HEK293 (cell line): ENCODE results near the gene TUBA8.

Source experiments
- CTCF ChIA-PET: fragments of 350-600 bp; formaldehyde crosslinking; extraction: SDS; loops from one replicate; lab custom pipeline; 2021; ENCODE audit warnings: antibody characterized with exemption; lab: Yijun Ruan, JAX
- POLR2A ChIA-PET: fragments of 300-600 bp; formaldehyde crosslinking; extraction: SDS; loops from one replicate; lab custom pipeline; 2020; ENCODE audit warnings: antibody characterized with exemption, inconsistent platforms; lab: Yijun Ruan, JAX
- H3K27ac ChIP-seq: fragments of 200-500 bp; sonication (Bioruptor generic); 2 replicates; pipeline ENCODE4 v1.5.1; 2014; ENCODE audit warnings: low read depth, low read length, control low read depth, inconsistent platforms; ENCODE audit errors: extremely low read depth
- H3K36me3 ChIP-seq, 2 experiments: fragments of 200-500 bp in 1 of 2; sonication (Bioruptor generic) in 1 of 2; 1 replicate in 1 of 2; 2 replicates in 1 of 2; pipeline ENCODE4 v1.5.1; 2014 to 2017; ENCODE audit warnings: inconsistent platforms in 2 of 2, low read length in 2 of 2; ENCODE audit not compliant: control insufficient read depth in 2 of 2, insufficient read depth in 1 of 2
- H3K4me1 ChIP-seq: fragments of 200-500 bp; sonication (Bioruptor generic); 2 replicates; pipeline ENCODE4 v1.5.1; 2014; ENCODE audit warnings: mild to moderate bottlenecking, low read length, inconsistent platforms; ENCODE audit not compliant: control insufficient read depth, insufficient read depth
- H3K4me3 ChIP-seq: 2 replicates; pipeline ENCODE4 v1.5.1; 2011; ENCODE audit warnings: low read depth, mild to moderate bottlenecking, control low read depth, low read length, moderate library complexity
- H3K9me3 ChIP-seq: fragments of 200-500 bp; sonication (Bioruptor generic); 2 replicates; pipeline ENCODE4 v1.5.1; 2014; ENCODE audit warnings: low read depth, low read length, inconsistent platforms; ENCODE audit not compliant: control insufficient read depth, insufficient read depth
- AEBP2 ChIP-seq: fragments of 450-650 bp; formaldehyde crosslinking; IDR thresholded peaks from 2 replicates; pipeline ENCODE4 v1.5.1; 2016; ENCODE audit warnings: missing biosample characterization, missing genetic modification characterization, borderline replicate concordance
- GLI2 ChIP-seq: fragments of 450-650 bp; formaldehyde crosslinking; IDR thresholded peaks from 2 replicates; pipeline ENCODE4; 2017; ENCODE audit warnings: missing biosample characterization, missing genetic modification characterization, low read depth, borderline replicate concordance
- GLI4 ChIP-seq: fragments of 450-650 bp; formaldehyde crosslinking; IDR thresholded peaks from 2 replicates; pipeline ENCODE4 v1.5.1; 2016; ENCODE audit warnings: missing biosample characterization, missing genetic modification characterization
- MZF1 ChIP-seq: fragments of 450-650 bp; formaldehyde crosslinking; IDR thresholded peaks from 2 replicates; pipeline ENCODE4 v1.5.1; 2017; ENCODE audit warnings: missing biosample characterization, missing genetic modification characterization, borderline replicate concordance
- SCRT1 ChIP-seq: fragments of 450-650 bp; formaldehyde crosslinking; IDR thresholded peaks from 2 replicates; pipeline ENCODE4 v1.5.1; 2016; ENCODE audit warnings: missing biosample characterization, missing genetic modification characterization, borderline replicate concordance
- ZEB2 ChIP-seq: fragments of 450-650 bp; formaldehyde crosslinking; IDR thresholded peaks from 2 replicates; pipeline ENCODE4 v1.5.1; 2016; ENCODE audit warnings: missing biosample characterization, missing genetic modification characterization
- ZIC2 ChIP-seq: fragments of 450-650 bp; formaldehyde crosslinking; IDR thresholded peaks from 2 replicates; pipeline ENCODE4 v1.5.1; 2016; ENCODE audit warnings: missing biosample characterization, missing genetic modification characterization
- ZNF155 ChIP-seq: fragments of 450-650 bp; formaldehyde crosslinking; IDR thresholded peaks from 2 replicates; pipeline ENCODE4 v1.5.1; 2016; ENCODE audit warnings: missing biosample characterization, missing genetic modification characterization
- ZNF184 ChIP-seq: fragments of 450-650 bp; IDR thresholded peaks from 2 replicates; pipeline ENCODE4 v1.5.1; 2018; ENCODE audit warnings: missing biosample characterization, mild to moderate bottlenecking, missing genetic modification characterization
- ZNF202 ChIP-seq: fragments of 450-650 bp; formaldehyde crosslinking; IDR thresholded peaks from 2 replicates; pipeline ENCODE4 v1.5.1; 2016; ENCODE audit warnings: missing biosample characterization, missing genetic modification characterization, borderline replicate concordance
- ZNF223 ChIP-seq: fragments of 450-650 bp; formaldehyde crosslinking; IDR thresholded peaks from 2 replicates; pipeline ENCODE4 v1.5.1; 2016; ENCODE audit warnings: missing biosample characterization, missing genetic modification characterization
- ZNF23 ChIP-seq: fragments of 450-650 bp; formaldehyde crosslinking; IDR thresholded peaks from 2 replicates; pipeline ENCODE4 v1.5.1; 2016; ENCODE audit warnings: missing biosample characterization, missing genetic modification characterization, borderline replicate concordance
- ZNF24 ChIP-seq: fragments of 450-650 bp; formaldehyde crosslinking; IDR thresholded peaks from 2 replicates; pipeline ENCODE4 v1.5.1; 2016; ENCODE audit warnings: missing biosample characterization, missing genetic modification characterization
- ZNF248 ChIP-seq: fragments of 450-650 bp; formaldehyde crosslinking; IDR thresholded peaks from 2 replicates; pipeline ENCODE4 v1.5.1; 2017; ENCODE audit warnings: missing biosample characterization, missing genetic modification characterization
- ZNF292 ChIP-seq: fragments of 450-650 bp; formaldehyde crosslinking; IDR thresholded peaks from 2 replicates; pipeline ENCODE4 v1.5.1; 2016; ENCODE audit warnings: low read depth, missing biosample characterization, missing genetic modification characterization, borderline replicate concordance
- ZNF311 ChIP-seq: fragments of 450-650 bp; formaldehyde crosslinking; IDR thresholded peaks from 2 replicates; pipeline ENCODE4 v1.5.1; 2017; ENCODE audit warnings: missing biosample characterization, missing genetic modification characterization, borderline replicate concordance
- ZNF426 ChIP-seq: fragments of 450-650 bp; formaldehyde crosslinking; IDR thresholded peaks from 2 replicates; pipeline ENCODE4 v1.5.1; 2017; ENCODE audit warnings: missing biosample characterization, missing genetic modification characterization, mild to moderate bottlenecking, inconsistent platforms, moderate library complexity
- ZNF544 ChIP-seq: fragments of 450-650 bp; formaldehyde crosslinking; IDR thresholded peaks from 2 replicates; pipeline ENCODE4 v1.5.0; 2017; ENCODE audit warnings: missing biosample characterization, missing genetic modification characterization
- ZNF561 ChIP-seq: fragments of 450-650 bp; IDR thresholded peaks from 2 replicates; pipeline ENCODE4 v1.5.1; 2018; ENCODE audit warnings: missing biosample characterization, missing genetic modification characterization, borderline replicate concordance
- ZNF624 ChIP-seq: fragments of 450-650 bp; formaldehyde crosslinking; IDR thresholded peaks from 2 replicates; pipeline ENCODE4 v1.5.1; 2017; ENCODE audit warnings: missing biosample characterization, missing genetic modification characterization
- ZNF704 ChIP-seq: fragments of 450-650 bp; formaldehyde crosslinking; IDR thresholded peaks from 2 replicates; pipeline ENCODE4 v1.5.1; 2016; ENCODE audit warnings: missing biosample characterization, missing genetic modification characterization
- TF ChIP-seq, protein P1 (sequence below): fragments of 450-650 bp; formaldehyde crosslinking; IDR thresholded peaks from 2 replicates; pipeline ENCODE4 v1.5.1; 2016; ENCODE audit warnings: missing biosample characterization, missing genetic modification characterization
- TF ChIP-seq, protein P2 (sequence below): fragments of 450-650 bp; formaldehyde crosslinking; IDR thresholded peaks from 2 replicates; pipeline ENCODE4 v1.5.1; 2016; ENCODE audit warnings: missing biosample characterization, missing genetic modification characterization

Gene TUBA8

GRCh38 chr22:18071968-18072310, 38.7 kb upstream of the TUBA8 start:
- CTCF ChIA-PET: interaction anchor here (0.6 to 8.8 kb wide), 9 partner anchors 8 to 513 kb away, joined by 3 to 279 read pairs (median 5); no protein-coding TSS in a partner anchor
- POLR2A ChIA-PET: no interaction called here
- no peak overlapping the region for H3K27ac ChIP-seq

GRCh38 chr22:18073467-18073866, 37.1 kb upstream of the TUBA8 start:
- TF ChIP-seq, protein P1, sequence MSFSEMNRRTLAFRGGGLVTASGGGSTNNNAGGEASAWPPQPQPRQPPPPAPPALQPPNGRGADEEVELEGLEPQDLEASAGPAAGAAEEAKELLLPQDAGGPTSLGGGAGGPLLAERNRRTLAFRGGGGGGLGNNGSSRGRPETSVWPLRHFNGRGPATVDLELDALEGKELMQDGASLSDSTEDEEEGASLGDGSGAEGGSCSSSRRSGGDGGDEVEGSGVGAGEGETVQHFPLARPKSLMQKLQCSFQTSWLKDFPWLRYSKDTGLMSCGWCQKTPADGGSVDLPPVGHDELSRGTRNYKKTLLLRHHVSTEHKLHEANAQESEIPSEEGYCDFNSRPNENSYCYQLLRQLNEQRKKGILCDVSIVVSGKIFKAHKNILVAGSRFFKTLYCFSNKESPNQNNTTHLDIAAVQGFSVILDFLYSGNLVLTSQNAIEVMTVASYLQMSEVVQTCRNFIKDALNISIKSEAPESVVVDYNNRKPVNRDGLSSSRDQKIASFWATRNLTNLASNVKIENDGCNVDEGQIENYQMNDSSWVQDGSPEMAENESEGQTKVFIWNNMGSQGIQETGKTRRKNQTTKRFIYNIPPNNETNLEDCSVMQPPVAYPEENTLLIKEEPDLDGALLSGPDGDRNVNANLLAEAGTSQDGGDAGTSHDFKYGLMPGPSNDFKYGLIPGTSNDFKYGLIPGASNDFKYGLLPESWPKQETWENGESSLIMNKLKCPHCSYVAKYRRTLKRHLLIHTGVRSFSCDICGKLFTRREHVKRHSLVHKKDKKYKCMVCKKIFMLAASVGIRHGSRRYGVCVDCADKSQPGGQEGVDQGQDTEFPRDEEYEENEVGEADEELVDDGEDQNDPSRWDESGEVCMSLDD (tag by site-specific recombination): no peak
- TF ChIP-seq ZNF23 (tag by site-specific recombination) (no peak), ZNF561 (tag by site-specific recombination) (no peak), AEBP2 (tag by site-specific recombination) (no peak), ZNF155 (tag by site-specific recombination) (no peak), ZEB2 (tag by site-specific recombination) (no peak), ZNF184 (tag by site-specific recombination) (no peak), ZNF624 (tag by site-specific recombination) (no peak), MZF1 (tag by site-specific recombination) (no peak)
- no peak overlapping the region for H3K4me3 ChIP-seq
- H3K4me1 ChIP-seq: no peaks in the 10 kb centered on the region
- no peak overlapping the region for H3K27ac ChIP-seq
- ChIA-PET CTCF (interaction anchor here (1.1 to 8.8 kb wide), 6 partner anchors 10 to 252 kb away, joined by 3 to 279 read pairs (median 12); no protein-coding TSS in a partner anchor), POLR2A (interaction anchor here (0.8 kb wide), 1 partner anchor 38 kb away, joined by 3 read pairs; no protein-coding TSS in a partner anchor)
- no peaks in the 10 kb centered on the region for H3K9me3 ChIP-seq
- no peaks in the 10 kb centered on the region for H3K36me3 ChIP-seq

More at GRCh38 chr22:18071968-18072310, 38.7 kb upstream of the TUBA8 start:
- no peak for TF ChIP-seq ZNF248 (tag by site-specific recombination)
- no peak for TF ChIP-seq ZNF311
- no peak for TF ChIP-seq ZNF704 (tag by site-specific recombination)
- TF ChIP-seq, protein P2, sequence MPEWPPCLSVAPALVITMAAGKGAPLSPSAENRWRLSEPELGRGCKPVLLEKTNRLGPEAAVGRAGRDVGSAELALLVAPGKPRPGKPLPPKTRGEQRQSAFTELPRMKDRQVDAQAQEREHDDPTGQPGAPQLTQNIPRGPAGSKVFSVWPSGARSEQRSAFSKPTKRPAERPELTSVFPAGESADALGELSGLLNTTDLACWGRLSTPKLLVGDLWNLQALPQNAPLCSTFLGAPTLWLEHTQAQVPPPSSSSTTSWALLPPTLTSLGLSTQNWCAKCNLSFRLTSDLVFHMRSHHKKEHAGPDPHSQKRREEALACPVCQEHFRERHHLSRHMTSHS (tag by site-specific recombination): no peak
- no peak for TF ChIP-seq SCRT1 (tag by site-specific recombination)
- TF ChIP-seq ZNF223 (tag by site-specific recombination): no peak
- TF ChIP-seq ZIC2 (tag by site-specific recombination): no peak
- no peak for TF ChIP-seq ZNF426 (tag by site-specific recombination)
- TF ChIP-seq ZNF24 (tag by site-specific recombination): no peak
- TF ChIP-seq ZNF202 (tag by site-specific recombination): no peak
- TF ChIP-seq ZNF292 (tag by site-specific recombination): no peak
- no peak for TF ChIP-seq GLI4 (tag by site-specific recombination)
- no peak for TF ChIP-seq ZNF544 (tag by site-specific recombination)
- TF ChIP-seq GLI2 (tag by site-specific recombination): no peak
- Histone ChIP-seq H3K9me3 (no peaks in the 10 kb centered on the region), H3K36me3 (no peaks in the 10 kb centered on the region), H3K4me1 (no peaks in the 10 kb centered on the region), H3K4me3 (no peak overlapping the region)
